ENCODE data around the gene CLPSL2. TPM values are rescaled to one million over a fixed set of nuclear protein-coding genes. Genes with fewer than 3 reads are reported as not detected.

Gene CLPSL2
- total and polyA plus RNA-seq, 10 of the 15 experiments (the other 5 are each of a cell fraction or from before 2014, with no cell fraction given): 0.32 to 1.3 TPM; not detected in 8

- FAIRE-seq (no peak), ATAC-seq (no peak), DNase-seq (ENCODE audit: low read depth, low spot score) (no peak)
- intact Hi-C loops (cut with micrococcal nuclease; ENCODE audit: unreplicated experiment): no loop called here
- ChIA-PET SMC1A (ENCODE audit: uncharacterized antibody, unreplicated experiment) (interaction anchor here (0.8 to 2.1 kb wide), 2 partner anchors 11 to 29 kb away, joined by 3 to 6 read pairs; no protein-coding TSS in a partner anchor), RAD21 (ENCODE audit: unreplicated experiment) (no interaction called here), POLR2A (no interaction called here), CTCF (no interaction called here)
- H2AFZ ChIP-seq (ENCODE audit: control insufficient read depth, low read depth, low read length): no peak overlapping the region
- H3K4me3 ChIP-seq: no peak overlapping the region
- no peaks in the 10 kb centered on the region for H3K79me2 ChIP-seq (ENCODE audit: control insufficient read depth, insufficient read depth, low read length)
- no peak overlapping the region for H3K9ac ChIP-seq (ENCODE audit: control insufficient read depth, insufficient read depth, low read length)
- H3K27me3 ChIP-seq (replicated peaks in 1 of 2; ENCODE audit: control insufficient read depth in 2 of 2, insufficient read depth in 2 of 2, low read length in 1 of 2): no peaks in the 10 kb centered on the region
- no peaks in the 10 kb centered on the region for H3K36me3 ChIP-seq (ENCODE audit: control insufficient read depth in 2 of 2, insufficient read depth in 2 of 2, low read length in 1 of 2)
- no peak overlapping the region for H3K27ac ChIP-seq (ENCODE audit: control insufficient read depth, insufficient read depth)
- 69% methylated on average over 2 of the region's 2 CpGs for WGBS (ENCODE audit: insufficient coverage, insufficient replicate concordance, low lambda C conversion rate, missing lambda C conversion rate)
- no peak overlapping the region for H3K4me2 ChIP-seq (ENCODE audit: control insufficient read depth, insufficient read depth)
- no peaks in the 10 kb centered on the region for H3K9me3 ChIP-seq (replicated peaks; ENCODE audit: control insufficient read depth, insufficient read depth, low read length)
- no peaks in the 10 kb centered on the region for H3K4me1 ChIP-seq (ENCODE audit: control insufficient read depth, insufficient read depth, low read length)
- in situ Hi-C loops (cut with MboI): no loop called here
- no peaks in the 10 kb centered on the region for H4K20me1 ChIP-seq (ENCODE audit: control insufficient read depth, insufficient read depth)
- no TSS peak for BruUV-seq (replicated peaks)
- TF ChIP-seq MAX (IDR thresholded peaks at IDR 0.05; ENCODE audit: low read depth, low read length): no peak
- TF ChIP-seq KLF5 (IDR thresholded peaks at IDR 0.05; ENCODE audit: partially characterized antibody): no peak
- TF ChIP-seq SKIL (IDR thresholded peaks at IDR 0.05; ENCODE audit: low read depth, poor library complexity, severe bottlenecking): no peak
- no peak for TF ChIP-seq ATF2 (IDR thresholded peaks at IDR 0.05; ENCODE audit: low read length)
- no peak for TF ChIP-seq BCLAF1 (IDR thresholded peaks at IDR 0.05)
- TF ChIP-seq EZH2 (IDR thresholded peaks at IDR 0.05; ENCODE audit: borderline replicate concordance, control insufficient read depth, low read depth, low read length): no peak
- no peak for TF ChIP-seq GABPA (IDR thresholded peaks at IDR 0.05; ENCODE audit: low read depth)
- TF ChIP-seq CUX1 (IDR thresholded peaks at IDR 0.05; ENCODE audit: insufficient replicate concordance, low read depth, low read length): no peak
- no peak for TF ChIP-seq ESRRA (IDR thresholded peaks at IDR 0.05; ENCODE audit: low read length)
- no peak for TF ChIP-seq STAT3 (IDR thresholded peaks at IDR 0.05; ENCODE audit: low read depth, low read length)
- no peak for TF ChIP-seq BACH1 (IDR thresholded peaks at IDR 0.05; ENCODE audit: borderline replicate concordance)
These were observed 47.2 kb downstream of the CLPSL2 start for GRCh38 chr6:35823601-35824000.
